NCI-H446 (cell line): ENCODE results near the gene RLN3.
A peak's percentile ranks its signal among the peaks of the same experiment; 100 is the strongest.

Experiments used
- DNase-seq, 2 experiments: peaks; one replicate each; lab custom pipeline; 2025; lab: John Stamatoyannopoulos, UW

The RLN3 gene

GRCh38 chr19:14054721-14055120 is 26.8 kb downstream of the RLN3 start:
- no peak for DNase-seq

DNA sequence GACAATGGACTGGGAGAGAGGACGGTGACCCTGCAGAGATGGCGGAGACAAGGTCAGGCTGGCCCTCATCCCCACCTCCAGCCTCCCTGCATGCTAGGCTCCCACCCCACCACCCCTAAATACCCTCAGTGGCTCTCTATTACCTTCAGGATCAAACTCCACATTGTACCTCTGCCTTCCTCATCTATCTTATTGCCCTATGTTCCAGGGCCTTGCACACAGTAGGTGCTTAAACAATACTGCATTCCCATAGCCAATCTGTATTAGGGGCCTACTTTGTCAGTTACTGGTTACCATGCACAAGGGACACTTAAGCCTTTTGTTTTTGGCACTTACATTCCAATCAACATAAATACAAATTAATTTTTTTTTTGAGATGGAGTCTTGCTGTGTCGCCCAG is 27.4 kb downstream of the RLN3 start:
- no peak for DNase-seq

DNA sequence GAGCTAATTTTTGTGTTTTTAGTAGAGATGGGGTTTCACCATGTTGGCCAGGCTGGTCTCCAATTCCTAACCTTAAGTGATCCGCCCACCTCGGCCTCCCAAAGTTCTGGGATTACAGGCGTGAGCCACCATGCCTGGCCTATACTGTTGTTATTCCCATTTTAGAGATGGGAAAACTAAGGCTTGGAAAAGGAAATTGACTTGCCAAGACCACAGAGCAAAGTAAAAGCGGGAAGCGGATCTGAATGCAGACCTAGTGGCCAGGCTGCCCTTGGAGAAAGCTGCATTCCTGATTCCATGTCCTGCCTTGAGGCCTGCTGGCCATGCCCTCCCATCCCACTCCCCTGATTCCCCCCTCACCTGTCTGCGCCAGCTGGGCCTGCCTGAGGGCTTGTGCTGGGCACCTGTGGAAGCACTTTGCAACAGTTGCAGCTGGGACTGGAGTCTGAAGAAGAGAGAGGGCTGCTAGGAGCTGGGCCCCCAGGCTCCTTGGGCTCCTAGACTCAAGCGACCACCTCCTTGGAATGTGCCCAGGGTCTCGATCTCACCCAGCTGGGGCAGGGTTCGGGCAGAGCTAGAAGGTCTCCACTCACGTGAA is 28.2 kb downstream of the RLN3 start:
- DNase-seq, result no peak

- DNase-seq, result no peak
Measured at GRCh38 chr19:14056741-14057356, 28.9 kb downstream of the RLN3 start.

DNA sequence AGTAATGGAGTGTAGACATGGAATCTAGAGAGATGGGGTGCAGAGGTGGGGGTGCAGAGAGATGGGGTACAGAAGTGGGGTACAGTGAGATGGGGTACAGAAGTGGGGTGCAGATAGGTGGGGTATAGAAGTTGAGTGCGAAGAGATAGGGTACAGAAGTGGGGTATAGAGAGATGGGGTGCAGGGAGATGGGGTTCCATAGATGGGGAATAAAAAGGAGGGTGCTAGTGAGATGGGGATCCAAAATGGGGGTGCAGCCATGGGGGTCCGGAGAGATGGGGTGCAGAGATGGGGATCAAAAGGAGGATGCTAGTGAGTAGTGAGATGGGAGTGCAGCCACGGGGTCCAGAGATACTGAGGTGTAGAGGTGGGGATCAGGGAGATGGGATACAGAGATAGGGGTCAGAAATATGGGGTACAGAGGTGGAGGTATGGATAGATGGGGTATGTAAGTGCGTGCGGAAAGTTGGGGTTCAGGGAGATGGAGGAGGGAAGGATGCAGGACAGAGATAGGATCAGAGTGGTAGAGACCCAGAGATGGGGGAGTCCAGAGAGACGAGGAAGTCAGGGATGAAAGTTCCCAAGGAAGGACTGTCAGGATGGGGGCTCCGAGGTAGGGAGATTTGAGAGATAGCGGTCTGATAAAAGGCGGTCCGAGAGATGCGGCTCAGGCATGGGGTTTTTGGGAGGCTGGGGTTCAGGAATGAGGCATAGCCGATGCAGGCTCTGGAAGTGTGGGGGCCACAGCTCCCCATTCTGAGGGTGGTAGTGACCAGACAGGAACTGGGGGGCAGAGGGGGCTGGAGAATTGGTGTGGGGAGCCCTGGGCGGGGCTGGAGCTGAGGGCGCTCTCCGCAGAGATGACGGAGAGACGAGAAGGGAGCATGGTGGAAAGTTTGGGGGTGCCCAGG is 30.5 kb downstream of the RLN3 start:
- DNase-seq, result no peak

- DNase-seq, result no peak
Measured at GRCh38 chr19:14059093-14059480, 31.1 kb downstream of the RLN3 start.

GRCh38 chr19:14059652-14060155 is 31.8 kb downstream of the RLN3 start:
- DNase-seq, result no peak

DNA sequence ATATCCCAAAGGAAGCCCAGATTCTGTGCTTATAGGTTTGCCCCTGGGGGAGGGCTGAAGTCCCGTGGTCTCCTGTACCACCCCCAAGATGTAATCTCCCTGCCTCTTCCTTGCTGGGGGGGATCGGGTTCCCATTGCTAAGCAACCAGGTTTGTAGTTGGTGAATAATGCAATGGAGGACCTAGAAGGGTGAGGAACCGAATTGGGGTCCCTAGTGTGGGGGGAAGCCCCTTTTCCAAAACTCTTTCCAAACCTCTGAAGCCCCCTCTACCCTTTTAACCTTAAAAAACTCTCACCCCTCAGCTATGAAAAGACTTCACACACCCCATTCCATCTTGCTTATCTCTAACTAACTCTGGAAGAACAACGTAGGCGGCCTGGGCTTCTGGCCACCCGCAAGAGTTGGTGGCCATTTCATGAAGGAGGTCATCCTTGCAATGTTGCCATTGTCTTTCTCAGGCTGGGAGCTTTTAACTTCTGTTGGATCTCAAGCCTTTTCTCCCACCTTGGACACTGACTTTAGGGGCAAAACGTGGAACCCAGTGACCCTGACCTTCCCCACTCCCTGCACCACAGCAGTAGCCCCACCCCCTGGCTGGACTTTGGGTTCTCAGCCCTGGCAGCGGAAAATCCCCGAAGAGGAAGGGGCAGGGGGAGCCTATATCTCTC is 33.3 kb downstream of the RLN3 start:
- no peak for DNase-seq

GRCh38 chr19:14061751-14062557 is 34.0 kb downstream of the RLN3 start, which contains the start of gene PALM3:
PALM3 (minus strand) TSS chr19:14062076; CDS start chr19:14061980, 96 bp downstream.
- no peak for DNase-seq

GRCh38 chr19:14062558-14062855 is 34.6 kb downstream of the RLN3 start:
- no peak for DNase-seq

GRCh38 chr19:14063105-14063504 is 35.2 kb downstream of the RLN3 start:
- DNase-seq, result no peak

DNA sequence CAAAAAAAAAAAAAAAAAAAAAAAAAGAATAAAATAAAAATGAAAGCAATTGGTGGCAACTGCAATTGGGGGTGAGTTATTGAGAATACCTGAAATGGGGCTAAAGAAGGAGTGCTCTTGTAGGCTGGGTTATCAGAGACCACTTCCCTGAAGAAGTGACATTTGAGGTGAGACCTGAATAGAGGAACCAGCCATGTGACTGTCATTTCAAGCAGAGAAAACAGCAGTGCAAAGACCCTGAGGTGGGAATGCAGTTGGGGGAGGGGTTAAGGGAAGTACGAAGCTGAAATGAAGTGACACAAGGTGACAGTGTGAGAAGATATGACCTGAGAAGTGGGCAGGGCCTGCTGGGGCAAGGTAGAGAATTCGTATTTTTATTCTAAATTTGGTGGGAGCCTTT is 38.2 kb downstream of the RLN3 start:
- no peak for DNase-seq

- DNase-seq, result no peak
Measured at GRCh38 chr19:14070268-14071050, 42.5 kb downstream of the RLN3 start.

GRCh38 chr19:14072535-14073260 is 44.8 kb downstream of the RLN3 start, which contains the start of gene MISP3:
MISP3 (plus strand) TSS chr19:14072786; CDS start chr19:14073310, 524 bp downstream.
- no peak for DNase-seq

- DNase-seq, result peak in 1 of 2 experiments; percentile 76
Measured at GRCh38 chr19:14073261-14073924, 45.4 kb downstream of the RLN3 start.

DNA sequence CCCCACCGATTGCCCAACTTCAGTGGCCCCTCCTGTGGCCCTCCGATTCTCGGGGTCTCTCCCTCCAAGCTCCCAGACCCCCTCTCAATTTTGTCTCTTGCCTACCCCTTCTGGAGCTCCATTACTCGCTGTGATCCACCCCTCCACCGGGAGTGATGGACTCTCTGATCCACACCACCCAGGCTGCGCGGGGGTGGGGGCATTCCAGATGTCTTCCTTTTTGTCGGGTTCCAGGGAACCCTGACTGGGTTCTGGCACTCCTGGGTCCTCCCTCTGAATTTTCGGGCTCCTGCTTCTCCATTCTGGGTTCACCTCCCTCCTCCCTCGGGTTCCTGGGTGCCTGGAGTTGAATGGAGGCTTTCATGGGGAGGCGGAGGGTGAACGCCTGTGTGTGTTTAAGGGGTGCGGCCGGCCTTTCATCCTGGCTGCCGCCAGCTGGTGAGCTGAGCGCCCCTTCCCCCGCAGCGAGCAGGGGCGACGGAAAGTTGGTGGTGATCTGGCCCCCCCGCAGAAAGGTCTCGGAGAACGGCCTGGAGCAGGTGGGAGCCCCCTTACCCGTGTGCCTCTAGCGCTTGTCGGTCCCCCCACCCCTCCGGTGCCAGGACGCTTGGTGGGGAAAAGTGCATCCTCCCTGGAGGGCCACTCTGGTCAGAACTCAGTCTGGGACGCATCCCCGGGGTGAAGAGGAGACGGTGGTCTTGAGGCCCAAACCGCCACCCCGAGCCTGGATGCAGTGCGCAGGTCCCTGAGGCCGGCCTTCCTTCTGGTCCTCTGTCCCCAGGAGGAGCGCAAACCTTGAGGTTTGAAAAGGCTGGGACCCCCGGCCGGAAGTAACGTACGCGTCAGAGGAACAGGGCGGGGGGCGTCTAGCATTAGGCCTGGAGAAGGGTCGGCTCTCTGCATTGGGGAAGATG is 46.2 kb downstream of the RLN3 start:
- DNase-seq, result no peak

DNA sequence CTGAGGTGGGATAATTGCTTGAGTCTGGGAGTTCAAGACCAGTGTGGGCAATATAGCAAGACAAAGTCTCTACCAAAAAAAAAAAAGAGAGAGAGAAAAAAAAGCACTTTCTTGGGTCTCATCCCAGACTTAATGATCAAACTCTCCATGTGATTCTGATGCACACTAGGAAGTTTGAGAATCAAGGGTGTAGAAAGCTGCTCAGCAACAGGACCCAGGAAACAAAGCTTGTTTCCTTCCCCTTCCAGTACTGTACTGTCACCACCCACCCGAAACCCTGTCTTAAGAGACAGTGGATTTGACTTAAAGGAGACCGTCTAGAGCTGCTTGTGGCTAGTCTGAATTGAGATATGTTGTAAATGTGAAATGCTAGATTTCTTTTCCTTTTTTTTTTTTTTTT is 50.5 kb downstream of the RLN3 start:
- DNase-seq, result no peak
